Activated T-helper 9 cell treated with anti-CD3 and anti-CD28 coated beads, Interleukin-2, amount 50 U/mL, for 16 hours (primary cell): Measurements from ENCODE around the gene TTYH3.

Experiments used
- DNase-seq: peaks from one replicate; pipeline ENCODE4 v3.0.0-alpha.2; 2020; ENCODE audit warnings: low read depth

TTYH3 gene

DNA sequence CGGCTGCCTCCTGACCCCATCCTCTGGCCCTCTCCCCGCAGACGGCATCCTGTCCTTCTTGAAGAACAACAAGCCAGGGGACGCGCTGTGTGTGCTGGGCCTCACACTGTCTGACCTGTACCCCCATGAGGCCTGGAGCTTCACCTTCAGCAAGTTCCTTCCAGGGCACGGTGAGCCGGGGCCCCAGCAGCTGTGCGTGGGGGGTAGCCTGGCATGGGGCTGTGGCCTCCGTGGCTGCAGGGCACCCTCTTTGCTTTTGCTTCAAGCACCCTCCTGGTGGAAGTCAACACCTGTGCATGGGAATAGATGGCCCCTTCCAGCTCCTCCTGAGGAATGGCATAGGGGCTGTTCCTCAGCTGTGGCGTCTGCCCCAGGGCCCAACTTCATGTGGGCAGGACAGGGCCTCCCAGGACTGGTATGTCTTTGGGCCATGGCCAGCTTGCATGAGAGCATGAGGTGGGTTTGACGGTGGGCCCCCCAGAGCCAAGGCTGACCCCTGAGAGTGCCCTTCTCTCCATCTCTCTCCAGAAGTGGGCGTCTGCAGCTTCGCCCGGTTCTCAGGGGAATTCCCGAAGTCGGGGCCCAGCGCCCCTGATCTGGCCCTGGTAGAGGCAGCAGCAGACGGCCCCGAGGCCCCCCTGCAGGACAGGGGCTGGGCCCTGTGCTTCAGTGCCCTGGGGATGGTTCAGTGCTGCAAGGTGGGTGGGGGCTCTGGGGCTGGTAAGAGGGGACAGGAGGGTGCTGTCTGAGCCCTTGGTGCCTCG, 76.9 kb downstream of the TTYH3 start:
- no peak for DNase-seq

DNA sequence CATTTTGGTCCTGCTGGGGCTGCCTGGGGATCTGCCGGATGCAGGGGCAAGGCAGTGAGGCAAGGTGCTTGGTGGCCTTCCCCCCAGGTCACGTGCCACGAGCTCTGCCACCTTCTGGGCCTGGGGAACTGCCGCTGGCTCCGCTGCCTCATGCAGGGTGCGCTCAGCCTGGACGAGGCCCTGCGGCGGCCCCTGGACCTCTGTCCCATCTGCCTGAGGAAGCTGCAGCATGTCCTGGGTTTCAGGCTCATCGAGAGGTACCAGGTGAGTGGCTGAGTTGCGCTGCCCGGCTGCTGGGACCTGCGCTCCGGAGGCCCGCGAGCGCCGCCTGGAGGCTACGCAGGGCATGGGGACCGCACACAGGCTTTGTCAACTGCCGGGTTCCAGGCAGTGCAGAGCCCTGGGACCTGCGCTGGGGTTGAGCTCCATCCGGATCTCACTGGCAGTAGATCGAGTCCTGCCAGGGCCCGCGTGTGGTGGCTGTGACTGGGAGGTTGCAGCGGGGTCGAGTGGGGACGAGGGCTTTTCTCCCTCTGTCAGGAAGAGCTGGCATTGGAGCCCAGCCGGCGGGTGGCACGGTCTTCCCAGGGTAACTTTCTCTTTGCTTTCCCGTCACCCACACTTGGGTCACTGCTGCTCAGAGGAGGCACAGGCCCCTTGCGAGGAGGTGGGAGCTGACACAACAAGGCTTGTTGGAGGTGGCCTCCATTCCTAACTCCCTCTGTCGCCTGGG, 77.9 kb downstream of the TTYH3 start:
- peak; percentile 63 for DNase-seq

DNA sequence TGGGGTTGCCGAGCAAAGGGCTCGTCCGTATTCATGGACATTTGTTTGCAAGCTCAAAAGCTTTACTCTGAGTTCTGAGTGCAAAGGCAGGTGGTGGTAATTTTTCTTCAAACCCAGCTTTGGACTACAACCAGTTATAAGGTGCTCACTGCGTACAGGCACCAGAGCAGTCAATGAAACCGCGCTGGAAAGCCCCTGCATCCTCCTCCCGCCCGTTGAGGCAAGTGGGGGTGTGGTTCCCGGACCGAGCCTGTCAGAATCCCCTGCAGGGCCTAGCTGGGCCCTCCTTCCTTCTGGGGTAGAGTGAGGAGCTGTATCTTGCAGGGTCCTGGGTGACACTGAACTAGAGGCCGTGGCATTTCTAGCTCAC, 78.5 kb downstream of the TTYH3 start:
- DNase-seq: peak; percentile 41

DNA sequence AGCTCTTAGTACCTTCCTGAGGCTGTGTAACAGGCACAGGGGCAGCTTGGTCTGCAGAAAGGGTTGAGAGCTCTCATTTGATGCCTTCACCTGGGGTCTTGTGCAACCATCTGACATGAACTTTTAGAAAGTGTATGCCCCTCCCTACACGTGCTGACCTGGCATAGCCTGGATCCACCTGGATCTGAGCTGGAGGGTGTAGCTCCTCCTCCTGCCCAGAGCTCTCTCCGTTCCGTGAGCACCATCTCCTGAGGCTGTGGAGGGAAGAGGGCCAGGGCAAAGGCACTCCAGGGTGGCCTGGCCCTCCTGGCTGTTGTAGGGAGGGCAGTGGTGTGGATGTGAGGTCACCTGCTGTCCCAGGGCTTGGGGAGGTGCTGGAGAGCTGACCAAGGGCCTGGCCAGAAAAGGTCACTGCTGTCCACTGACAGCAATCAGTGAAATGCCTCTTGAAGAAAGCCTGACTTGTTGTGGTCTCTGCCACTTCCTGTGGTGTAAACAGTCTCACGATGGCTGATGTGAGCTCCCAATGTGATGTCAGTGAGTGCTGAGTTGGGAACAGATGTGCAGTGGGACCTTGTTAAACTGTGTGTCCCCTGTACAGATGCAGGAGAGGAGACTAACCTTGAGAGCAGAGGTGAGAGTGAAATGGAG, 79.2 kb downstream of the TTYH3 start:
- no peak for DNase-seq

DNA sequence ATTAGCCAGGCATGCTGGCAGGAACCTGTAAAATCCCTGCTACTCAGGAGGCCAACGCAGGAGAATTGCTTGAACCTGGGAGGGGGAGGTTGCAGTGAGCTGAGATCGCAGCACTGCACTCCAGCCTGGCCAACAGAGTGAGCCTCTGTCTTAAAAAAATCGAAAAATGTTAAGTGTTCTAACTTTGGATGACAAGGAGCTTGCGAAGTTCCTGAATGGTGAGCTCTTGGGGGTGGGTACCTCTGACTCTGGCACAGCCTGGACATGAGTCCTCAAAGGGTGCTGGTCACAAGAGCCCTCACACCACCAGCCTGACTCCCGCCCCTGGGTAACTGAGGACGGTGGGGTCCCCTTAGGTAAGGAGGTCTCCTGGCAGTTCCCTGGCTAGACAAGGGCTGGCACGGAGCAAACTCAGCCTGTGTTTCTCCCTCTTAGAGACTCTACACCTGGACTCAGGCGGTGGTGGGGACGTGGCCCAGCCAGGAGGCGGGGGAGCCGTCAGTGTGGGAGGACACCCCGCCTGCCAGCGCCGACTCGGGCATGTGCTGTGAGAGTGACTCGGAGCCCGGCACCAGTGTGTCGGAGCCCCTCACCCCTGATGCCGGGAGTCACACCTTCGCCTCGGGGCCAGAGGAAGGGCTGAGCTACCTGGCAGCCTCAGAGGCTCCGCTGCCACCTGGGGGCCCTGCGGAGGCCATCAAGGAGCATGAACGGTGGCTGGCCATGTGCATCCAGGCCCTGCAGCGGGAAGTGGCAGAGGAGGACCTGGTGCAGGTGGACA, 80.3 kb downstream of the TTYH3 start:
- DNase-seq: no peak

DNA sequence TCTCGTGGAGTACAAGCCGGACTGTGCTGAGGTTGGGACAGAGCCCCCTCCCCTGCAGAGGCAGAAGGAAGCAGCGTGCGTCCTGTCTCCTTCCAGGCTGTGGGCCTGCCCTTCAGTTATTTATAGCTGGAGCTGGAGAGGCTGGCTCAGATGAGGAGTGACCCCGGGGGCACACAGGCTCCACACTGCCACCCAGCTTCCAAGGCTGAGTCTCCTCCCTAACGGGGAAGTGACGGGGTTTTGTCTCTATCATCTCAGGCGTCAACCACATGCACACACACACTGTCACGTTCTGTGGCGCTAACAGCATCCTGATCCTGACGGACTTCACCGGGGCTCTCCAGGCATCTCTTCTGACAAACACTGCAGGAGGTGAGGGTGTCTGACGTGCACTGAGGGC, 81.6 kb downstream of the TTYH3 start:
- DNase-seq: no peak

DNA sequence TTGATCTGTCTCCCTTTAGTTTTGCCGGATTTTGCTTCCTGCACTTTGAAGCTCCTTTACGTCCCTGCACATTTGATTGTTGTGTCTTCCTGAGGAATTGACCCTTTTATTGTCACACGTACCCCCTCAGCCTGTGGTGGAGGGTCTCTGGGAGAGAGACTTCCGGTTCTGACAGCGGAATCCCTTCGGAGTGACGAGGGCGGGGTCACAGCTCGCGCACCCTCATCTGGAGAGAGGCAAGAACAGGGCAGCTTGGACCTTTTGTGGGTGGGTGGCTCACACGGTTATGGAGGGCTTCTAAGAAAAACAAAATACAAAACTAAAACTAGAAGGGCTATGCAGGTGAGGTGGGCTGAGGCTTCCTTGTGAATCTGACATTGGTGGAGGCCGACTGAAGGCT, 82.2 kb downstream of the TTYH3 start:
- no peak for DNase-seq
